Measurements from ENCODE around the gene RASA3.

- no peak for TF ChIP-seq EZH2 (IDR thresholded peaks at IDR 0.05; ENCODE audit: borderline replicate concordance, low read length)
- TF ChIP-seq, protein P1, sequence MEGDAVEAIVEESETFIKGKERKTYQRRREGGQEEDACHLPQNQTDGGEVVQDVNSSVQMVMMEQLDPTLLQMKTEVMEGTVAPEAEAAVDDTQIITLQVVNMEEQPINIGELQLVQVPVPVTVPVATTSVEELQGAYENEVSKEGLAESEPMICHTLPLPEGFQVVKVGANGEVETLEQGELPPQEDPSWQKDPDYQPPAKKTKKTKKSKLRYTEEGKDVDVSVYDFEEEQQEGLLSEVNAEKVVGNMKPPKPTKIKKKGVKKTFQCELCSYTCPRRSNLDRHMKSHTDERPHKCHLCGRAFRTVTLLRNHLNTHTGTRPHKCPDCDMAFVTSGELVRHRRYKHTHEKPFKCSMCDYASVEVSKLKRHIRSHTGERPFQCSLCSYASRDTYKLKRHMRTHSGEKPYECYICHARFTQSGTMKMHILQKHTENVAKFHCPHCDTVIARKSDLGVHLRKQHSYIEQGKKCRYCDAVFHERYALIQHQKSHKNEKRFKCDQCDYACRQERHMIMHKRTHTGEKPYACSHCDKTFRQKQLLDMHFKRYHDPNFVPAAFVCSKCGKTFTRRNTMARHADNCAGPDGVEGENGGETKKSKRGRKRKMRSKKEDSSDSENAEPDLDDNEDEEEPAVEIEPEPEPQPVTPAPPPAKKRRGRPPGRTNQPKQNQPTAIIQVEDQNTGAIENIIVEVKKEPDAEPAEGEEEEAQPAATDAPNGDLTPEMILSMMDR (conservative IDR thresholded peaks at IDR 0.05 in 1 of 2, IDR thresholded peaks at IDR 0.05 in 1 of 2; ENCODE audit: extremely low read depth in 1 of 2, insufficient read depth in 1 of 2, low read depth in 1 of 2, low read length in 2 of 2), result no peak
Observed at GRCh38 chr13:114025405-114025713, 107.1 kb downstream of the RASA3 start.
